ENCODE measurements around the gene WNT7A.

Gene WNT7A

GRCh38 chr3:13826672-13827071 lies 53.2 kb downstream of the WNT7A start:
- no peak for DNase-seq (ENCODE audit: low read depth)

GRCh38 chr3:13825821-13826220 lies 54.0 kb downstream of the WNT7A start:
- no peak for DNase-seq (ENCODE audit: low read depth)

- DNase-seq (ENCODE audit: low read depth): no peak
Observed at GRCh38 chr3:13825311-13825579, 54.6 kb downstream of the WNT7A start.

GRCh38 chr3:13824521-13825310 lies 55.2 kb downstream of the WNT7A start:
- DNase-seq (ENCODE audit: low read depth): no peak

- DNase-seq (ENCODE audit: low read depth): no peak
Observed at GRCh38 chr3:13823692-13824091, 56.2 kb downstream of the WNT7A start.

GRCh38 chr3:13822871-13823585 lies 56.8 kb downstream of the WNT7A start:
- no peak for DNase-seq (ENCODE audit: low read depth)

GRCh38 chr3:13822042-13822441 lies 57.8 kb downstream of the WNT7A start:
- DNase-seq (ENCODE audit: low read depth): peak; percentile 22

GRCh38 chr3:13821126-13821525 lies 58.7 kb downstream of the WNT7A start:
- DNase-seq (ENCODE audit: low read depth): no peak

- DNase-seq (ENCODE audit: low read depth): no peak
Observed at GRCh38 chr3:13818919-13819318, 61.0 kb downstream of the WNT7A start.

GRCh38 chr3:13815088-13815683 lies 64.7 kb downstream of the WNT7A start:
- no peak for DNase-seq (ENCODE audit: low read depth)

- DNase-seq (ENCODE audit: low read depth): no peak
Observed at GRCh38 chr3:13812034-13812471, 67.8 kb downstream of the WNT7A start.

- no peak for DNase-seq (ENCODE audit: low read depth)
Observed at GRCh38 chr3:13811614-13812013, 68.3 kb downstream of the WNT7A start.

- no peak for DNase-seq (ENCODE audit: low read depth)
Observed at GRCh38 chr3:13808550-13808949, 71.3 kb downstream of the WNT7A start.

GRCh38 chr3:13801361-13802204 lies 78.3 kb downstream of the WNT7A start:
- no peak for DNase-seq (ENCODE audit: low read depth)

GRCh38 chr3:13800064-13800463 lies 79.8 kb downstream of the WNT7A start:
- DNase-seq (ENCODE audit: low read depth): no peak

GRCh38 chr3:13798401-13798800 lies 81.5 kb downstream of the WNT7A start:
- no peak for DNase-seq (ENCODE audit: low read depth)

- DNase-seq (ENCODE audit: low read depth): no peak
Observed at GRCh38 chr3:13796701-13797460, 83.0 kb downstream of the WNT7A start.

- no peak for DNase-seq (ENCODE audit: low read depth)
Observed at GRCh38 chr3:13795816-13796215, 84.1 kb downstream of the WNT7A start.

GRCh38 chr3:13794322-13794721 lies 85.5 kb downstream of the WNT7A start:
- no peak for DNase-seq (ENCODE audit: low read depth)

- DNase-seq (ENCODE audit: low read depth): no peak
Observed at GRCh38 chr3:13793451-13793850, 86.4 kb downstream of the WNT7A start.

- DNase-seq (ENCODE audit: low read depth): no peak
Observed at GRCh38 chr3:13792512-13793371, 87.1 kb downstream of the WNT7A start.
